ENCODE measurements around the gene DGKQ.

Gene DGKQ

GRCh38 chr4:965048-965765 lies 8.2 kb downstream of the DGKQ start:
- no peaks in the 10 kb centered on the region for H3K27me3 ChIP-seq (ENCODE audit: control insufficient read depth in 1 of 2, insufficient read depth in 1 of 2, low read length in 2 of 2)
- no peak overlapping the region for H3K23ac ChIP-seq (ENCODE audit: low read length in 2 of 2)
- no peak overlapping the region for H2BK5ac ChIP-seq (ENCODE audit: low read depth, low read length, poor library complexity, severe bottlenecking)
- H2BK12ac ChIP-seq (ENCODE audit: low read length in 2 of 2), result no peak overlapping the region
- no peak overlapping the region for H3K18ac ChIP-seq (ENCODE audit: low read depth in 1 of 2, low read length in 2 of 2)
- 91% methylated on average over 26 of the region's 26 CpGs for WGBS
- no peak overlapping the region for H3K14ac ChIP-seq (ENCODE audit: low read length in 2 of 2)
- no peak overlapping the region for H2AFZ ChIP-seq (ENCODE audit: low read depth, low read length)
- H2BK120ac ChIP-seq (ENCODE audit: low read depth, low read length), result no peak overlapping the region
- H4K91ac ChIP-seq (ENCODE audit: low read length), result no peak overlapping the region
- DNase-seq, result no peak
- H3K4ac ChIP-seq (ENCODE audit: low read depth in 1 of 2, low read length in 2 of 2), result no peak overlapping the region
- H3K27ac ChIP-seq (ENCODE audit: low read length, poor library complexity, severe bottlenecking), result no peak overlapping the region
- no peak overlapping the region for H3K4me3 ChIP-seq (ENCODE audit: insufficient read depth in 1 of 2, low read depth in 1 of 2, low read length in 2 of 2)
- no peak overlapping the region for H3K9ac ChIP-seq (ENCODE audit: low read length)
- no peak overlapping the region for H2BK15ac ChIP-seq (ENCODE audit: low read depth, poor library complexity, severe bottlenecking)
- H3K4me2 ChIP-seq (ENCODE audit: low read length, poor library complexity, severe bottlenecking), result no peak overlapping the region
- no peaks in the 10 kb centered on the region for H3K9me3 ChIP-seq (ENCODE audit: control insufficient read depth, low read length)
- H4K8ac ChIP-seq (ENCODE audit: low read length), result no peak overlapping the region
- peaks cover 52 to 93% of the 10 kb centered on the region in 2 experiments for H3K36me3 ChIP-seq (ENCODE audit: control insufficient read depth in 1 of 2, insufficient read depth in 2 of 2, low read depth in 1 of 2, low read length in 2 of 2)
- H3K79me1 ChIP-seq (replicated peaks; ENCODE audit: low read length, poor library complexity, severe bottlenecking), result peaks cover 10% of the 10 kb centered on the region
- H3K4me1 ChIP-seq (ENCODE audit: control insufficient read depth, insufficient read depth, low read depth, low read length), result peaks cover 21% of the 10 kb centered on the region
- H2AK5ac ChIP-seq (ENCODE audit: low read length, severe bottlenecking), result no peak overlapping the region

GRCh38 chr4:964346-965025 lies 8.9 kb downstream of the DGKQ start:
- H3K9ac ChIP-seq (ENCODE audit: low read length), result no peak overlapping the region
- no peak overlapping the region for H4K91ac ChIP-seq (ENCODE audit: low read length)
- no peak overlapping the region for H4K8ac ChIP-seq (ENCODE audit: low read length)
- no peaks in the 10 kb centered on the region for H3K27me3 ChIP-seq (ENCODE audit: control insufficient read depth in 1 of 2, insufficient read depth in 1 of 2, low read length in 2 of 2)
- H2BK120ac ChIP-seq (ENCODE audit: low read depth, low read length), result no peak overlapping the region
- no peak overlapping the region for H3K27ac ChIP-seq (ENCODE audit: low read length, poor library complexity, severe bottlenecking)
- no peak overlapping the region for H3K18ac ChIP-seq (ENCODE audit: low read depth in 1 of 2, low read length in 2 of 2)
- H2AK5ac ChIP-seq (ENCODE audit: low read length, severe bottlenecking), result no peak overlapping the region
- no peak overlapping the region for H3K4ac ChIP-seq (ENCODE audit: low read depth in 1 of 2, low read length in 2 of 2)
- H3K79me1 ChIP-seq (replicated peaks; ENCODE audit: low read length, poor library complexity, severe bottlenecking), result peaks cover 8% of the 10 kb centered on the region
- no peak overlapping the region for H2BK12ac ChIP-seq (ENCODE audit: low read length in 2 of 2)
- H2BK15ac ChIP-seq (ENCODE audit: low read depth, poor library complexity, severe bottlenecking), result no peak overlapping the region
- H3K4me2 ChIP-seq (ENCODE audit: low read length, poor library complexity, severe bottlenecking), result no peak overlapping the region
- no peak overlapping the region for H3K14ac ChIP-seq (ENCODE audit: low read length in 2 of 2)
- 96% methylated on average over 21 of the region's 23 CpGs for WGBS
- no peak overlapping the region for H2BK5ac ChIP-seq (ENCODE audit: low read depth, low read length, poor library complexity, severe bottlenecking)
- H3K23ac ChIP-seq (ENCODE audit: low read length in 2 of 2), result no peak overlapping the region
- H2AFZ ChIP-seq (ENCODE audit: low read depth, low read length), result no peak overlapping the region
- H3K9me3 ChIP-seq (ENCODE audit: control insufficient read depth, low read length), result no peaks in the 10 kb centered on the region
- peaks cover 22% of the 10 kb centered on the region for H3K4me1 ChIP-seq (ENCODE audit: control insufficient read depth, insufficient read depth, low read depth, low read length)
- H3K36me3 ChIP-seq (ENCODE audit: control insufficient read depth in 1 of 2, insufficient read depth in 2 of 2, low read depth in 1 of 2, low read length in 2 of 2), result peaks cover 58 to 96% of the 10 kb centered on the region in 2 experiments
- no peak overlapping the region for H3K4me3 ChIP-seq (ENCODE audit: insufficient read depth in 1 of 2, low read depth in 1 of 2, low read length in 2 of 2)
- DNase-seq, result no peak

DNA sequence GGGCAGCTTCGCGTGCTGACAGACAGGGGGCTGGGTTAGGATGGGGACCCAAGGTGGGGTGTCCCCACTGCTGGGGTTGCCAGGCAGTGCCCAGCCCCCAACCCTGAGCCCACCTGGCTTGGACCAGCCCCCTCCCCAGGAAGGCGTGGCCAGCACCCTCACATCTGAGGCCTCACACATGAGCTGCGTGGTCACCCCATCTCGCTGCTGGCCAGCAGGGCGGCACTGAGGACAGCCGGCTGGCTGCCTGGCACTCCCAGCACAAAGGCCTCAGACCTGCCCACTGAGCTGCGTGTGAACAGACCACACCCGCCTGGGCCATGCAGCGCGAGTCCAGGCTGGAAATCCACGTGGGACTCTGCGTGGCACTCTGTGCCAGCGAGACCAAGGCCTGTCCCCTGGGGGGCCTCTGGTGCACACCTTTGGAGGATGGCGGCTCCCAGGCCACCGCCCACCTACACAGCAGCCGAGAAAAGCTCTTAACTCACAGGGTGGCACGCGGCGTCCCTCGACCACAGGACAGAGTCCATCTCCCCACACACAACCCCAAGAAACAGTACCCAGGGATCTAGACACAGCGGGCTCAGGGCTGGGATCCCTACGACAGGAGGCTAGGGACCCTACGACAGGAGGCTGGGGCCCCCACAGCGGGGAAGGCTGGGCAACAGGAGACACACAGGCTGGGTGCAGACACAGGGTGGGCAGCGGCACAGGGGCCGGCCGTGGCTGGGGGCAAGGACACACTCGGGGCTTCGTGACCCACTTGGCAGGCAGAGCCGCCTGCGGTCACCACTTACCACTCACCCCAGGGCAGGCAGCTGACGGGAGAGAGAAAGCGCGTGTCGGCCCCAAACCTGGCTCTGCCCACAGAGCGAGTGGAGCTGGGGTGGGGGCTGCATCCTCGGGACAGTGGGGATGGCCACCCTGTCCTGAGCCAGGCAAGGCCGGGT lies 9.8 kb downstream of the DGKQ start:
- no peak overlapping the region for H4K8ac ChIP-seq (ENCODE audit: low read length)
- DNase-seq, result no peak
- no peak overlapping the region for H3K27ac ChIP-seq (ENCODE audit: low read length, poor library complexity, severe bottlenecking)
- H2BK120ac ChIP-seq (ENCODE audit: low read depth, low read length), result no peak overlapping the region
- H3K79me1 ChIP-seq (replicated peaks; ENCODE audit: low read length, poor library complexity, severe bottlenecking), result peaks cover 4% of the 10 kb centered on the region
- H3K4me3 ChIP-seq (ENCODE audit: insufficient read depth in 1 of 2, low read depth in 1 of 2, low read length in 2 of 2), result no peak overlapping the region
- H3K4ac ChIP-seq (ENCODE audit: low read depth in 1 of 2, low read length in 2 of 2), result no peak overlapping the region
- no peak overlapping the region for H4K91ac ChIP-seq (ENCODE audit: low read length)
- no peak overlapping the region for H2AFZ ChIP-seq (ENCODE audit: low read depth, low read length)
- no peak overlapping the region for H3K9ac ChIP-seq (ENCODE audit: low read length)
- H3K27me3 ChIP-seq (ENCODE audit: control insufficient read depth in 1 of 2, insufficient read depth in 1 of 2, low read length in 2 of 2), result no peaks in the 10 kb centered on the region
- peaks cover 67 to 99% of the 10 kb centered on the region in 2 experiments for H3K36me3 ChIP-seq (ENCODE audit: control insufficient read depth in 1 of 2, insufficient read depth in 2 of 2, low read depth in 1 of 2, low read length in 2 of 2)
- H3K23ac ChIP-seq (ENCODE audit: low read length in 2 of 2), result no peak overlapping the region
- H2BK5ac ChIP-seq (ENCODE audit: low read depth, low read length, poor library complexity, severe bottlenecking), result no peak overlapping the region
- peaks cover 21% of the 10 kb centered on the region for H3K4me1 ChIP-seq (ENCODE audit: control insufficient read depth, insufficient read depth, low read depth, low read length)
- H2BK15ac ChIP-seq (ENCODE audit: low read depth, poor library complexity, severe bottlenecking), result no peak overlapping the region
- no peaks in the 10 kb centered on the region for H3K9me3 ChIP-seq (ENCODE audit: control insufficient read depth, low read length)
- no peak overlapping the region for H3K14ac ChIP-seq (ENCODE audit: low read length in 2 of 2)
- H2AK5ac ChIP-seq (ENCODE audit: low read length, severe bottlenecking), result no peak overlapping the region
- H3K4me2 ChIP-seq (ENCODE audit: low read length, poor library complexity, severe bottlenecking), result no peak overlapping the region
- H3K18ac ChIP-seq (ENCODE audit: low read depth in 1 of 2, low read length in 2 of 2), result no peak overlapping the region
- no peak overlapping the region for H2BK12ac ChIP-seq (ENCODE audit: low read length in 2 of 2)
- WGBS, result 95% methylated on average over 36 of the region's 39 CpGs
